Eye (tissue), 1 donor: ENCODE measurements around the gene FAM24B.

Experiments
- DNase-seq: peaks from one replicate; pipeline ENCODE4 v3.0.0-alpha.2; 2015

Gene FAM24B

DNA sequence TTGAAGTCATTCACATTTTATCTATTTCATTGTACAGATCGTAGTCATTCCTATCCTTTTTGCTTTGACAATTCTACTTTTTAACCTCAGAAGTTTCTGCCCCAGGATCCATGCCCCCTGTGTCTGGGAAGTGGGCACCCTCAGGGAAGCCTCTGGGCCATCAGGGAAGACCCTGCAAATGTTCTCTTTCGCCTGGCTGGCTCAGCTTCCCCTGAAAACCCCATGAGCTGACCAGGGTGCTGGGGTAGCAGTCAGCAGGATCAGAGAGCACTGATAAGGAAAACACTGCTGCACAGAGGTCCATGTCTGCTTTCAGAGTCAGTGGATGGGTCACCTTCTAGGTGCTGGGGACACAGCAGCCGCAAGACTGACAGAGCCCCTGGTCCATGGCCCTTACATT lies 57.6 kb downstream of the FAM24B start:
- DNase-seq: no peak

DNA sequence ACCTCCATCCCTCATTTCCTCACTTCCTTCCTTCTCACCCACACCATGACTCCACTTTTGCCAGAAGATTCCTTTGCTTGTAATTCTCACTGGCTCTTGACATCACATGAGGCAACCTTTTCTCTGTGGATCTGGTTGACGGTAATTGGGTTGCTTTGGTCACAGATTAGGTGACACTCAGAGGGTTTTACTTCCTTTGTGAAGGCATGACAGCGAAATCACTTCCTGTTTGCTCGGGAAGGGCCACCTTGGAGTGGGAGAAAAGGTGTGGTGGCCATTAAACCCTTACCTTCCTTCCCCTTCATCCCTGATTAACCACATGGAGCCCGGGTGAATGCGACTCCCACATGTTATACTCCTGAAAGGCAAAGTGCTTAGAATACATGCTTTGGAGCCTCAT lies 63.9 kb downstream of the FAM24B start:
- no peak for DNase-seq

DNA sequence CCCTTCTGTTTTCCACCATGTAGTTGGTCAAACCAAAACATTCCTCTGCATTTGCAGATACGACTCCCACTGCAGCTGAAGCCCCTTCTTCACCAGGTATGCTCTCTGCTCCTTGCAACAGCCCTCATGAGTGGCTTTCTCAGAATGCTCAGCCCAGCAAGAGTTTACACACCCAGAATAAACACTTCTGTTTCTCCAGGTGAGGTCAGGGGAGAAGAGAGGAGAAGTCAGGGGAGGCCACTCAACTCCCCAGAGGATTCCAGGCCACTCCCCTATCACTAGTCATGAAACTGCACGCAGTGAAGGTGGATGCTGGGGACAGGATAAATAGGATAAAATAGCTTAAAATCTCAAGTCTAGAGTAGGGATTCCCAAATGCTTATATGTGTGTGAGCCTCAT lies 64.9 kb downstream of the FAM24B start:
- DNase-seq: no peak

DNA sequence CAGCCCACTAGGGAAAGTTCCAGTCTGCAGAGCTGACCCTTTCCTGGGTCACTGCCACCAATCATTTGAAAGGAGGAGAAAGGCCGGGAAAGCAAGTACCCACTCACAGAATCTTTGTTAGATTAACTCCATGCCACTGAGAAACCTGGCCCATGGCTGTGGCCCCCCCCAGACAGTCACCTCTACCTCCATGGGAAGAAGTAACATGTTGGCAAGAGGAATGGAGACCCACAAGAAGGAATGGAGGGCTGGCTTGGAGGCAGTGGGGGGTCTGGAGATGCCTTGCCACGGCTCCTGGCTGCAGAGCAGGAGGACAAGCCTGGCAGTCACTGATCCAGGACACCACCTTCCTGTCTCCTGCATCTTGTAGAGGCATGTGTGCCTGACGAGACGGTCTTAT lies 66.6 kb downstream of the FAM24B start:
- no peak for DNase-seq

DNA sequence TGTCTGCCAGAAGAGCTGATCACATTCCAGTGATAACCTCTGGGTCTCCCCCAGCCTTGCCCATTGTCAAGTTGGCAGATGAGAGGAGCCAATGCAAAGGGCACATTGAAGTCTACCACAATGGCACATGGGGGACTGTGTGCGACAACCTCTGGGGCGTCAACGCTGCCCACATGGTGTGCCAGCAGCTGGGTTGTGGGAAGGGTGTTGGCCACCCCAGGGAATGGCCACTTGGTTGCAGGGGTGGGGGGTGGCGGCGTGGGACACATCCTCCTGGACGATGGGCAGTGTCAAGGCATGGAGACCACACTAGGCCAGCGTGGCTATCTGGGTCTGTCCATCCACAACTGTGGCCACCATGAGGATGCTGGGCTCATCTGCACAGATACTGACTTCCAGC lies 77.1 kb downstream of the FAM24B start:
- DNase-seq: no peak
